SK-N-SH (cell line): ENCODE measurements around the gene SLC25A4.

Source experiments
- CTCF ChIP-seq: fragments of 200-600 bp; sonication (generic); IDR thresholded peaks from 2 replicates; pipeline ENCODE4 v1.6.1; 2017; ENCODE audit warnings: antibody characterized with exemption, mild to moderate bottlenecking, moderate library complexity
- ELF1 ChIP-seq: IDR thresholded peaks from 2 replicates; pipeline ENCODE4 v1.4.0; 2012
- GATA2 ChIP-seq: sonication (generic); formaldehyde crosslinking; IDR thresholded peaks from 2 replicates; pipeline ENCODE4 v1.5.0; 2020; ENCODE audit warnings: mild to moderate bottlenecking, missing genetic modification reagents
- MXI1 ChIP-seq: IDR thresholded peaks from 2 replicates; pipeline ENCODE4 v1.6.1; 2012; ENCODE audit warnings: mild to moderate bottlenecking, low read depth, low read length, improper control_type of control experiment
- NRF1 ChIP-seq: IDR thresholded peaks from 2 replicates; pipeline ENCODE4 v1.6.1; 2012; ENCODE audit warnings: low read depth, mild to moderate bottlenecking, low read length
- PBX3 ChIP-seq: IDR thresholded peaks from 2 replicates; pipeline ENCODE4; 2012
- POLR2AphosphoS5 ChIP-seq: IDR thresholded peaks from 2 replicates; pipeline ENCODE4 v1.6.1; 2012; ENCODE audit warnings: low read depth, low read length
- RAD21 ChIP-seq: IDR thresholded peaks from 2 replicates; pipeline ENCODE4 v1.6.1; 2012; ENCODE audit warnings: mild to moderate bottlenecking, low read length
- TAF1 ChIP-seq: IDR thresholded peaks from 2 replicates; pipeline ENCODE4 v1.6.1; 2012; ENCODE audit warnings: low read depth, mild to moderate bottlenecking, low read length, moderate library complexity, borderline replicate concordance

DNA sequence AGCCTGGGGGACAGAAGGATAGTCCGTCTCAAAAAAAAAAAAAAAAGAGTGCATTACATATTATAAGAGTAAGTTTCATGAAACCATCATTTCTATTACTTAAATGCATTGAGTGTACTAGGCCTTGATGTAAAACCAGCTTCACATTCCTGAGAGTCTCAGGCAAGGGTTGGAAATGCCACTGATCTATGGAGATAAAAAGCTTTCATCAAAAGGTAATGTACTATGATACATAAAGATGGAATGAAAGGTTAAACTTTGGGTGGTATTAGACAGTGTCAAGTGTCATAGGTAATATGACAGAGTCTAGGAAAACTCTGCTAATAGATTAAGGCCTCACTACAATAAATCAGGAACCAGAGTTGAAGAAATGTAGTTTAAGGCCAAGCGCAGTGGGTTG lies 53.4 kb downstream of the SLC25A4 start:
- TF ChIP-seq GATA2 (CRISPR knock-in tag) (no peak), CTCF (no peak), ELF1 (no peak), PBX3 (no peak), TAF1 (no peak), POLR2AphosphoS5 (no peak), MXI1 (no peak), RAD21 (no peak), NRF1 (no peak)
